ENCODE data around the gene KRTAP20-1. TPM values are rescaled to one million over a fixed set of nuclear protein-coding genes. Genes with fewer than 3 reads are reported as not detected.

The KRTAP20-1 gene
- total and polyA plus RNA-seq, 8 donors = not detected

Small RNA genes lying within 50 kb of the gene (small RNA-seq; reads per million reads assigned to genes)
- gene KRTAP20-1 (0 reads per million in 4 donors), gene KRTAP20-3 (0 reads per million in 4 donors), gene KRTAP20-4 (0 reads per million in 4 donors), gene KRTAP22-1 (0 reads per million in 4 donors), gene KRTAP22-2 (0 reads per million in 4 donors)

Other genes with a start within 250 kb of the KRTAP20-1 start
- gene KRTAP13-2, start 244.2 kb upstream of the KRTAP20-1 start, total RNA-seq = not detected
- gene KRTAP13-2, start 244.2 kb upstream of the KRTAP20-1 start, polyA plus RNA-seq = not detected
- gene KRTAP13-1, start 220.4 kb upstream of the KRTAP20-1 start, total RNA-seq = not detected
- not detected for gene KRTAP13-1, start 220.4 kb upstream of the KRTAP20-1 start, polyA plus RNA-seq
- not detected for gene KRTAP13-3, start 190.5 kb upstream of the KRTAP20-1 start, total RNA-seq
- gene KRTAP13-3, start 190.5 kb upstream of the KRTAP20-1 start, polyA plus RNA-seq = not detected
- not detected for gene KRTAP13-4, start 186.2 kb upstream of the KRTAP20-1 start, total RNA-seq
- not detected for gene KRTAP13-4, start 186.2 kb upstream of the KRTAP20-1 start, polyA plus RNA-seq
- not detected for gene KRTAP15-1, start 176.2 kb upstream of the KRTAP20-1 start, total RNA-seq
- gene KRTAP15-1, start 176.2 kb upstream of the KRTAP20-1 start, polyA plus RNA-seq = not detected
- gene KRTAP19-1, start 136.1 kb upstream of the KRTAP20-1 start, total RNA-seq = not detected
- not detected for gene KRTAP19-1, start 136.1 kb upstream of the KRTAP20-1 start, polyA plus RNA-seq
- gene KRTAP19-2, start 129.0 kb upstream of the KRTAP20-1 start, total RNA-seq = not detected
- gene KRTAP19-2, start 129.0 kb upstream of the KRTAP20-1 start, polyA plus RNA-seq = not detected
- not detected for gene KRTAP19-3, start 124.4 kb upstream of the KRTAP20-1 start, total RNA-seq
- not detected for gene KRTAP19-3, start 124.4 kb upstream of the KRTAP20-1 start, polyA plus RNA-seq
- gene KRTAP19-4, start 119.3 kb upstream of the KRTAP20-1 start, total RNA-seq = not detected
- not detected for gene KRTAP19-4, start 119.3 kb upstream of the KRTAP20-1 start, polyA plus RNA-seq
- not detected for gene KRTAP19-5, start 114.3 kb upstream of the KRTAP20-1 start, total RNA-seq
- not detected for gene KRTAP19-5, start 114.3 kb upstream of the KRTAP20-1 start, polyA plus RNA-seq
- gene KRTAP19-6, start 74.6 kb upstream of the KRTAP20-1 start, total RNA-seq = not detected
- gene KRTAP19-6, start 74.6 kb upstream of the KRTAP20-1 start, polyA plus RNA-seq = not detected
- gene KRTAP19-7, start 55.1 kb upstream of the KRTAP20-1 start, total RNA-seq = not detected
- gene KRTAP19-7, start 55.1 kb upstream of the KRTAP20-1 start, polyA plus RNA-seq = not detected
- not detected for gene KRTAP22-2, start 26.0 kb upstream of the KRTAP20-1 start, total RNA-seq
- gene KRTAP22-2, start 26.0 kb upstream of the KRTAP20-1 start, polyA plus RNA-seq = not detected
- gene KRTAP6-3, start 24.0 kb upstream of the KRTAP20-1 start, total RNA-seq = not detected
- gene KRTAP6-3, start 24.0 kb upstream of the KRTAP20-1 start, polyA plus RNA-seq = not detected
- gene KRTAP6-2, start 17.5 kb upstream of the KRTAP20-1 start, total RNA-seq = not detected
- gene KRTAP6-2, start 17.5 kb upstream of the KRTAP20-1 start, polyA plus RNA-seq = not detected
- not detected for gene KRTAP22-1, start 15.3 kb upstream of the KRTAP20-1 start, total RNA-seq
- gene KRTAP22-1, start 15.3 kb upstream of the KRTAP20-1 start, polyA plus RNA-seq = not detected
- not detected for gene KRTAP6-1, start 2.5 kb upstream of the KRTAP20-1 start, total RNA-seq
- not detected for gene KRTAP6-1, start 2.5 kb upstream of the KRTAP20-1 start, polyA plus RNA-seq
- not detected for gene KRTAP20-4, start 4.2 kb downstream of the KRTAP20-1 start, total RNA-seq
- not detected for gene KRTAP20-4, start 4.2 kb downstream of the KRTAP20-1 start, polyA plus RNA-seq
- gene KRTAP20-2, start 18.8 kb downstream of the KRTAP20-1 start, total RNA-seq = not detected
- gene KRTAP20-2, start 18.8 kb downstream of the KRTAP20-1 start, polyA plus RNA-seq = not detected
- gene KRTAP20-3, start 26.4 kb downstream of the KRTAP20-1 start, total RNA-seq = not detected
- not detected for gene KRTAP20-3, start 26.4 kb downstream of the KRTAP20-1 start, polyA plus RNA-seq
- not detected for gene KRTAP21-3, start 102.4 kb downstream of the KRTAP20-1 start, total RNA-seq
- gene KRTAP21-3, start 102.4 kb downstream of the KRTAP20-1 start, polyA plus RNA-seq = not detected
- gene KRTAP21-2, start 130.8 kb downstream of the KRTAP20-1 start, total RNA-seq = not detected
- not detected for gene KRTAP21-2, start 130.8 kb downstream of the KRTAP20-1 start, polyA plus RNA-seq
- not detected for gene KRTAP21-1, start 139.0 kb downstream of the KRTAP20-1 start, total RNA-seq
- not detected for gene KRTAP21-1, start 139.0 kb downstream of the KRTAP20-1 start, polyA plus RNA-seq
- not detected for gene KRTAP8-1, start 196.8 kb downstream of the KRTAP20-1 start, total RNA-seq
- gene KRTAP8-1, start 196.8 kb downstream of the KRTAP20-1 start, polyA plus RNA-seq = not detected
- not detected for gene KRTAP7-1, start 213.3 kb downstream of the KRTAP20-1 start, total RNA-seq
- gene KRTAP7-1, start 213.3 kb downstream of the KRTAP20-1 start, polyA plus RNA-seq = not detected